SHP77 (cell line): ENCODE results near the gene KCNJ6.

Experiments used
- DNase-seq, 2 experiments: peaks; one replicate each; lab custom pipeline; 2025; lab: John Stamatoyannopoulos, UW

Gene KCNJ6

DNA sequence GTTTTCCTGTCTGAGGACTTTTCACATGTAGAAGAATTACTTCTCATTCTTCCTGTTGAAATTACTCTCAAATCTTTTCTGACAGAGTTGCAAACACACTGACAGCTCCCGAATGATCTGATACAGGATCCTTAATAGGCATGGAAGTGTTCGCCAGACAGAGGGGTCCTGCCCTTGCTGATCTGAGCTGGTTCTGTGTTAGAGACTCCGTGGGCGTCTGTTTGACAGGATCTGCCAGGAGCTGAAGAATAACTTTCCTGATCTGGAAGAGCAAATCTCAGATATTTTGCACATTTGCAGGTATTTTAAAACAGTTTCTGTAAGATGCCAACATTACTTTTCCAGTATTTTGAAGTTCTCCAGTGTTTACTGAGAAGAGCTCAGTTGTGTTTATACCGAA lies 347.3 kb downstream of the KCNJ6 start:
- no peak for DNase-seq

DNA sequence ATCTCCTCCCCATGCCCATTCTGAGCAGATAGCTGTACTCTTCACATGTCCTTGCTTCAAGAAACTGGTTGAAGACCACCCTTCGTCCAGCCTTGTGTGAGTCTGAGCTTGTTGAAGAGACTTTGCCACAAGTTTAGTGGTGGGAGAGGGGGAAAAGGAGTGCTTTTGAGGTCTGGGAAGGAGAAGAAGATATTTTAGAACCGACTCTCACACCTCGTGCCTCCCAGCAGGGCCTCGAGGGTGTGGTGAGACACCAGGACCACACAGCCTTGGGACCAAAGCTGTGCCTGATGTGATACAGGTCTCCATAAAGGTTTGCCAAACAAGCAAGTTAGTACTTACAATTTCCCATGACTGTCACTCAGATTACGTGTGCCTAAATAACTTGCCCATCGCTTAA lies 347.8 kb downstream of the KCNJ6 start:
- no peak for DNase-seq

DNA sequence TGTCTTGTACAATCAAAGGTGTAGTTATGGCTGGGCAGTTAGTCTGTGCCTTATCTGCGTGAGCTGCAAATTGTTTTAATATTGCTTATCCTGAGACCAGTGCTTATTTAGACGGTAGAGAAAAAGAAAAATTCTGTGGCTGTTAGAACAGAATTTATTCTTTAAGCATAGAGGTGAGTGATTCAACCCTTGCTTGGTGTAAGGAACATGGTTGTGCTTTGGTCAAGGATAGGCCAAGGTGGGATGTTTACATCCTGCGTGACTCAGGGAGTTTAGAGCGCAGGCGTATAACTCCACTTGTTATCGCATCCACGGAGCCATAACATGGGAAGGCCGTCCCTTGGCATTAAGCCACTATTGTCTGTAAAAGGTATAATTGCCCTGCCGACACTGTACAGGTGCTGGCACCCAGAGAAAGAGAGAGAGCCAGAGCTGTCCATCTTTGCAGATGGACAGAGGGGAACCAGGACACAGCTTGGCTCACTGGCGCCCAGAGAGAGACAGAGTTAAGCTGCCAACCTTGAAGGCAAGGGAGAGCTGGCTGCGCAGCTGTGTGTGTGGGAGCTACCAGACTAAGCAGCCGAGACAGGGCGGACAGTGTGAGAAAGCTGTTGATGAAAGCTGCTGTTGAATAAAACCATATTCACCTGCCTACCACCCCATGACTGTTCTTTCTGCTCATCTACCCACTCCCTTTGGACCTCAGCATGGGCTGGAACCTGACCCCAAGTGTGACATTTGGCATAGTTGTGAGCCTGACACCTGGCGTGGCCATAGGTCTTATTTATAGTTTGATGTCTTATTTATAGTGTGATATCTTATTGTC lies 349.3 kb downstream of the KCNJ6 start:
- DNase-seq: no peak

DNA sequence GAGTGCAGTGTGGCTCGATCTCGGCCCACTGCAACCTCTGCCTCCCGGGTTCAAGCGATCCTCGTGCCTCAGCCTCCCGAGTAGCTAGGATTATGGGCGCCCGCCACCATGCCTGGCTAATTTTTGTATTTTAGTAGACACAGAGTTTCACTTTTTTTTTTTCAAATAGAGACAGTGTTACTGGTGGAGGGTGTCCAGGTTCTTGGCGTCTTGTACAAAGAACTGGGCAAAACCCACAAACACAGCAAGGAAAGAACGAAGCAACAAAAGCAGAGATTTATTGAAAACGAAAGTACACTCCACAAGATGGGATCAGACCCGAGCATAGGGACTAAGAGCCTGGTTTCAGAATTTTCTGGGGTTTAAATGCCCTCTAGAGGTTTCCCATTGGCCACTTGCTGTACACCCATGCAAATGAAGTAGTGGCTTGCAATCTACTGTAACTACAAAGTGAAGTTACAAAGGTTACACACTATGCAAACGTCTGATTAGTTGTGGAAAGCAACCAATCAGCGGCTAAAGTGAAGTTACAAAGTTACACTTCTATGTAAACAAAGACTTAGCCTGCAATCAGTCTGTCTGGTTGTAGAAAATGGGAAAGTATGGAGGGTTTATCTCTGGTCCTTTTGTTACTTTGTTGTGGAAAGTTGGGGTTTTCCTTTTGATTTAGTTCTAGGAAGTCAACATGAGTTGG lies 350.6 kb downstream of the KCNJ6 start:
- DNase-seq: peak; percentile 17 to 37

DNA sequence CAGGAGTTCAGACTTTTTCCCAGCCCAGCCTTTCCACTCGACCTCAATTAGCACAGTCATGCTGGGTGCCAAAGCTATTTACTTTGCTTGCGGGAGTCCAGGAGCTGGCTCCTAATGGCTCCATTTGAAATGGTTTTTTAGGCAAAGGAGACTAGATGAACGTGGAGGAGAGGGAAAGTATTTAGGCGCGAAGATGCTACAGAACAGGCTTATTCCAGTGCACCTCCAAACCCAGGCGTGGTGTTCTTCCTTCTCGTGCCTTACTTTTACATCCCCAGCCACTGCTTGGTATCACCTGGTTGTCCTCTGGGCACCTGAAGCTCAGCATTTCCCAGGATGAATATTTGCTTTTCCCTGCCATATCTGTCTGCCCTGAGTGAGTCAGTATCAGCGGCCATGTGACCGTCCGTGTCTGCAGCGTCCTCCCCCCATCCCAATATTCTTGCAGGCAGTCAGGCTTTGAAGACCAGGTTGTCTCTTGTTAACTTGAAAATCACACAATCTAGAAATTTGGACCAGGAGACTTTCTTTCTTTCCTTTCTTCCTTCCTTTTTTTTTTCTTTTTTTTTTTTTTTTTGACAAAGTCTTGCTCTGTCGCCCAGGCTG lies 351.2 kb downstream of the KCNJ6 start:
- DNase-seq: peak in 1 of 2 experiments; percentile 40

DNA sequence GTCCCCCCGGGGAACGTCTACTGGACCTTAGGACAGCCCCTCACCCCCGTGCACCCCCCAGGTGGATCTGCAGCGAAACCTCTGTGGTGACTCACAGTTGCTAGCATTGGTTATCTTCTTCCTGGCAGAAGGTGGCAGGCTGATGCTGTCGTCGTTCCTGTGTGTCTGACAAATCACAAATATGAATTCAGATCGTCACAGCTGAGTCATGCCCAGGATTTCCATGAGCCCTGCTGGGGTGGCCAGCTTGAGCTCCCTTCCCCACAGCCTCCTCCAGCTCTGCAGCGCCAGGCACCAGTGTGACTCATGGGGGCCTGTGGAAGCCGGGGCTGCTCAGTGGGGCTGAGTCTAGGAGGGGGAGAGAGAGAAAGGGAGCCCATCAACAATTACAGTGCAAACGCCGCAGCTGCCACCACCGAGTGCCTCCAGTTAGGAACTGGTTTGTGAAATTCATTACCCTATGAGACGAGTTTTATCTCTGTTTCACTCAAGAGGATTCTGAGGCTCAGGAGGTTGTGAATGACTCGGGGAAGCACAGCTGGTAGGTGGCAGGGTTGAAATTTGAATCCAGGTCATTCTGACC lies 351.8 kb downstream of the KCNJ6 start:
- peak; percentile 72 to 89 for DNase-seq

DNA sequence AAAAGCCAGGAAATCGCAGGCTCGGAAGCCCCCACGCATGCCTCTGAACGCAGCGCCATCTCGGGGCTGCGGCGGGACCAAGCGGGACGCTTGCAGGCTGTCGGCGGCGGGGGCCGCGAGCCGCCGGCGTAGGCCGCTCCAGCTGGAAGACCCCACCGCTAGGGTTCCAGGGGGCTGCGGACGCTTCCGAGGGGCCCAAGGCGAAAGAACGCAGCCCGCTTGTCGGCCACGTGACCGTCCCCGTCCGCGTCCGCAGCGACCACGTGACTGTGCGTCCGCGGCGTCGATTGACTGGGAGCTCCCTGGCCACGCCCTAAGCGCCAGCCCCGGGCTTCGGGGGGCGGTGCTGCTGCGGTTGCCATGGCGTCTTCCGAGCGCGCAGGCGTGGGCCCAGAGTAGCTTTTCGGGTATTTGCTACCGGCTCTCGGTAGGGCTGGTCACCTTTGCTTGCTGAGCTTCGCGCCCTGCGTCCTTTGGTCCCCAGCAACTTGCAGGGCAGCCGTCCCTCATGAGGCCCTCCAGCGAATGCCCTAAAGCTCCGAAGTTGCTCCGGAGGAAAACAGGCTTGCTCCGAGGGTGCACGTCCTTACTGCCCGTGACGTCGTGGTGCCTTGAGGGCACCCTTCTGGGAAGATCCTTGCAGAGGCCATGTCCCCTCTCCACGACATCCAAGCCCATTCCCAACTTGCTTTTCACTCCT lies 352.5 kb downstream of the KCNJ6 start:
- peak; percentile 88 to 94 for DNase-seq

DNA sequence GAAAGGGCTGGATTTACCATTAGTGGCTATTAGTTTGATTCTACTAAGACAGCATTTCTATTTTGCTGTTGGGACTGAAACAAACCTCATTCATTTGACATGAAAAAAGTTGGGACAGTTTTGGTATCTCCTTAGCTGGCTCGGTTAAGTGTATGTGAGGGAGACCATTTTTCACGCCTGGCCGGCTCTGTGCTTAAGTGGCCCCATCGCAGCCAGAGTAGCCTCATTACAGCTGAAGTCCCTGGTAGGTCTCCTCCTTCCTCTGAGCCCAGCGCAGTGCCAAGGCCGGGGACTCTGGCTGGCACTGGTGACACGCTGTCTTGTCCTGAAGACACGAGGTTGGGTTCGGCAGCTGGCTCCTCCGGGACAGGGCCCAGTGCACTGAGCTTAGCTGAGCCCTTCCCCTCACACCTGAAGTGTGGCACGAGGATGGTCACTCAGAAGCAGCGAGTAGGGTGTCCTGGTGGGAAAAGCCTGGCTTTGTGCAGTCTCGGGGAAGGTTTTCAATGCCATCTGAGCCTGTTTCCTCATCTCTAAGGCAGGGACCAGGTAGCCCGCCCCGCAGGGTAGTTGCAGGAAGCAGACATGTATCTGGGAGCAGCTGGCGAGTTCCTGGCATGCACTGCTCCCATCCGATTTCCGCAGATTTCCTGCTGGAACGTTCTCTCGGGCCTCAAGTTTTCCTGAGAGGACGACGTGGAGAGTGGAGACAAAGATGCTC lies 353.2 kb downstream of the KCNJ6 start:
- DNase-seq: peak in 1 of 2 experiments; percentile 42

DNA sequence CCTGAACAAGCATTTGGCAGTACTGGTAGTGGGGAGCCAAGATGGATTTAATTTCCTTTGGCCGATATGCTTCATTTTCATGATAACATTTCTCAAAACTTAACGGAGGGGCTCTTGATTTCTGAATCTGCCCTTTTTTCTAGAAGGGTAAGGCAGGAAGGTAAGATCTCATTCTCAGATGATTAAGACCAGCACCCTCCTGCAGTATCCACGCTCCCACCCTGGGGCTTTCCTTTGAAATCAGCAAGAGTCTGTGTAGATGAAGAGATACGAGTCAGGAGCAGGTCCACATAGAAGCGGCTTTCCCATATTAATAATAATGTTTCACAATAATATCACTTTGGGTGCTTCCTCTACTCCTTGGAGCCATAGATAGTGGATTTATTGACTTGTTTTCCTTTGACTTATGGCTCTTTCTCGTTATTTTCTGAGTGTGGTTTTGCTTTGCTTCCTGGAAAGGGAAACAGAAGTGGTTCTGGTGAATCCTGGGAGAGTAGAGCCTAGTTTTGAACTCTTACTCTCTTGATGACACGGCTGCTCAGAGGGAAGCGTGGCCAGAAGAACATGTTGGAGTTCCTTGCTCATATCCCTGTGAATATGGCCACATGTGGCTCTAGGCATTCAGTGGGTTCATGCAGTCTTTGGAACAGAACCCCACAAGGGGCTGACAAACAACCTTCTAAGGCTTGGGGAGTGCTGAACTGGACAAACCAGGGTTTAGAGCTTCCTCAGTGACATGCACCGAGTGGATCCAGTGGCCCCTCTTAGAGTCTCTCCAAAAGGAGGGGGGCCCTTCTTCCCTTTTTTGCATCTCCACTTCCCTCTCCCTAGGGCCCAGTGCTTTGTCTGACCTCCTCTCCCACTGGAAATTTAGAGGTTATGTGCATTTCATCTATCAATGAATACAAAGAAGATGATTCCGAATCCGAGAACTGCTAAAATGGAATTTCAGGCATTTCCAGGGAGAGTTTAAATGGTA lies 354.0 kb downstream of the KCNJ6 start:
- DNase-seq: no peak

DNA sequence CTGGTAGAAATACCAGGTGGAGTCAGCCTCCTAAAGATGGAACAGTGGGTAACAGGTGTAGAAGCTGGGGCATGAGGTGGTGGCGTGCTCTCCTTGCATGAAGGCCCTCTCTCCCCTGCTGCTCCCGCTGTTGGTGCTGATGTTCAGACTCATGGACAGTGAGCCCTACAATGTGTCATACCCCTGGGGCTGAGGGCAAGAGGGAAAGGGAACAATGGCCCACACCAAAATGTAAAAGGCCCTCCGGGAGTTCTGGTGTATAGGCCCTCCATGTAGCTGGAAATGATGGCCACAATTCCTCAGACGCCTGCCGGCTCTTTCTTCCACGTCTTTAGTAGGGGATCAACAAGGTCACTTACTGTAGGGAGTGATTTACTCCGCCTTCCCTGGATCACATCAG lies 354.8 kb downstream of the KCNJ6 start:
- DNase-seq: no peak

DNA sequence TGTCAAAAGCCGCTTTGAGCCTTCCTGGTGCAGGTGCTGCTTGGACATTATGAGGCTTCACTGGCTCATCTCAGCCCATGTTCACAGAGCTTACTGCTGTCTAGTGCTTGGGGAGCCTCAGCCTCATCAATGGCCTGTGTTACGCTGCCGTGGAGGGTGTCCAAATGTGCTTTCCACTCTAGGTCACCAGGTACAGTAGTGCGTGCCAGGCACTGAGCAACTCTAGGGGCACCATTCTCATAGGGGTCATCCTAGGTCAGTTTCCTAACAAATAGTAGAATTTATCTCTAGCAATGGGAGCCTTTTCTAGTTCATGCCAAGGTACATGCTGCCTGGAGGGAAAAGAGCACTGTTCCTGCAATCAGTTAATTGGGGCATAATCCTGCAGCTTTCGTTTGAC lies 355.9 kb downstream of the KCNJ6 start:
- no peak for DNase-seq

DNA sequence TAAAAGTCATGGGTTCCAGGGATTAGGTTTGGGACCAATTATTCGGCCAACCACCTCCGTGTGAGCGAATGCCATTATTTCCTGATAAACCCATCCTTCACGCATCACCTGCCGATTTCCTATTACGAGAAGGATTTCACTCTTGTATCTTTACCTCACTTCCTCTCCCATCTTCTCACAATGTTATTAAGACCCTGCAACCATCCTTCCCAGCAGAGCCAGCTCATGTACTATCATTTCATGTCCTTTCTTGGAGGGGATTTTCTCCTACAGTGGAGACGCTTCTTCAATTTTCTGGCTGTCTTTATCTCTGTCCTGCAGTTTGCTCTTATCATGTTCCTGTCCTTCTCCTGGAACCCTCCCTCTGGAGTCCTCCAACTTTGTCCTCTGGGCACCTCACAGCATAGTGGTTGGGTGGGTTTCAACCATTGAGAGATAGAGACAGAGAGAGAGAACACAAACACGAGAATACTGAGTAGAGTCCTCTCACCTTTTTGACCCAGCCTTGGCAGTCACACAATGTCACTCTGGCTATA lies 357.5 kb downstream of the KCNJ6 start:
- DNase-seq: no peak
